ENCODE data around the gene IL17RB.

IL17RB gene

GRCh38 chr3:53828581-53828980 lies 17.8 kb upstream of the IL17RB start:
- no peak for DNase-seq (ENCODE audit: low read depth in 2 of 2, low spot score in 1 of 2)

- no peak for DNase-seq (ENCODE audit: low read depth in 2 of 2, low spot score in 1 of 2)
Observed at GRCh38 chr3:53829605-53830004, 16.8 kb upstream of the IL17RB start.

GRCh38 chr3:53830944-53831343 lies 15.4 kb upstream of the IL17RB start:
- no peak for DNase-seq (ENCODE audit: low read depth in 2 of 2, low spot score in 1 of 2)

GRCh38 chr3:53833053-53833645 lies 13.2 kb upstream of the IL17RB start:
- DNase-seq (ENCODE audit: low read depth in 2 of 2, low spot score in 1 of 2), result no peak

- DNase-seq (ENCODE audit: low read depth in 2 of 2, low spot score in 1 of 2), result no peak
Observed at GRCh38 chr3:53833700-53834099, 12.7 kb upstream of the IL17RB start.

GRCh38 chr3:53834429-53835095 lies 11.8 kb upstream of the IL17RB start:
- DNase-seq (ENCODE audit: low read depth in 2 of 2, low spot score in 1 of 2), result no peak

- no peak for DNase-seq (ENCODE audit: low read depth in 2 of 2, low spot score in 1 of 2)
Observed at GRCh38 chr3:53835257-53835656, 11.1 kb upstream of the IL17RB start.

- no peak for DNase-seq (ENCODE audit: low read depth in 2 of 2, low spot score in 1 of 2)
Observed at GRCh38 chr3:53836084-53836872, 10.1 kb upstream of the IL17RB start.

- DNase-seq (ENCODE audit: low read depth in 2 of 2, low spot score in 1 of 2), result no peak
Observed at GRCh38 chr3:53837331-53837730, 9.0 kb upstream of the IL17RB start.

GRCh38 chr3:53841296-53841695 lies 5.1 kb upstream of the IL17RB start:
- DNase-seq (ENCODE audit: low read depth in 2 of 2, low spot score in 1 of 2), result no peak

- no peak for DNase-seq (ENCODE audit: low read depth in 2 of 2, low spot score in 1 of 2)
Observed at GRCh38 chr3:53842436-53843194, 3.8 kb upstream of the IL17RB start.

GRCh38 chr3:53843195-53844177 lies 2.9 kb upstream of the IL17RB start:
- no peak for DNase-seq (ENCODE audit: low read depth in 2 of 2, low spot score in 1 of 2)

- no peak for DNase-seq (ENCODE audit: low read depth in 2 of 2, low spot score in 1 of 2)
Observed at GRCh38 chr3:53844262-53845102, 1.9 kb upstream of the IL17RB start.

GRCh38 chr3:53845103-53845880 lies 1.1 kb upstream of the IL17RB start:
- DNase-seq (ENCODE audit: low read depth in 2 of 2, low spot score in 1 of 2), result no peak

GRCh38 chr3:53845881-53846133 lies 561 bp upstream of the IL17RB start:
- no peak for DNase-seq (ENCODE audit: low read depth in 2 of 2, low spot score in 1 of 2)

GRCh38 chr3:53846851-53847155 lies 435 bp downstream of the IL17RB start:
- no peak for DNase-seq (ENCODE audit: low read depth in 2 of 2, low spot score in 1 of 2)

- DNase-seq (ENCODE audit: low read depth in 2 of 2, low spot score in 1 of 2), result no peak
Observed at GRCh38 chr3:53849916-53850315, 3.5 kb downstream of the IL17RB start.

GRCh38 chr3:53850895-53851294 lies 4.5 kb downstream of the IL17RB start:
- DNase-seq (ENCODE audit: low read depth in 2 of 2, low spot score in 1 of 2), result no peak

- no peak for DNase-seq (ENCODE audit: low read depth in 2 of 2, low spot score in 1 of 2)
Observed at GRCh38 chr3:53856964-53857363, 10.6 kb downstream of the IL17RB start.
